HG03457 (cell line): ENCODE results near the gene ACE.

ENCODE experiments used
- ATAC-seq: cut with Tn5 transposase; IDR thresholded peaks from one replicate; pipeline ENCODE4 v1.9.1; 2021; ENCODE audit warnings: moderate number of reproducible peaks; ENCODE audit not compliant: unreplicated experiment

The ACE gene

DNA sequence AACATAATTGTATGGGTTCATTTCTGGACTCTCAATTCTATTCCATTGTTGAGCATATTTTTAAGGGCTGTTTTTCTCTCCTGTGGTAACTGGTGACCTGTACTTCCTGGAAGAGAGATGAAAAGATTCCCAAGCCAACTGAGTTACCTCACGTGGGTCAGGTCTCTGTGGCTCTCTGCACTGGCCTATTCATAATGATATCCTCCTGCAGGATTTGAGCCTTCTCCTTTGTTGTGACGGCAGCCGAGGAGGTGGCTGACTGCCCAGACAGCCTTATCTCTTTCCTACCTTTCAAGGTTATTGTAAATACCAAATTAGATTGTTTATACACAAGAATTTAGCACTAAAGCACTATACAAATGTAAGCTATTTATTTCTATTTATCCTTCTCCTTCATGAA is 2.7 kb upstream of the ACE start:
- ATAC-seq = no peak

DNA sequence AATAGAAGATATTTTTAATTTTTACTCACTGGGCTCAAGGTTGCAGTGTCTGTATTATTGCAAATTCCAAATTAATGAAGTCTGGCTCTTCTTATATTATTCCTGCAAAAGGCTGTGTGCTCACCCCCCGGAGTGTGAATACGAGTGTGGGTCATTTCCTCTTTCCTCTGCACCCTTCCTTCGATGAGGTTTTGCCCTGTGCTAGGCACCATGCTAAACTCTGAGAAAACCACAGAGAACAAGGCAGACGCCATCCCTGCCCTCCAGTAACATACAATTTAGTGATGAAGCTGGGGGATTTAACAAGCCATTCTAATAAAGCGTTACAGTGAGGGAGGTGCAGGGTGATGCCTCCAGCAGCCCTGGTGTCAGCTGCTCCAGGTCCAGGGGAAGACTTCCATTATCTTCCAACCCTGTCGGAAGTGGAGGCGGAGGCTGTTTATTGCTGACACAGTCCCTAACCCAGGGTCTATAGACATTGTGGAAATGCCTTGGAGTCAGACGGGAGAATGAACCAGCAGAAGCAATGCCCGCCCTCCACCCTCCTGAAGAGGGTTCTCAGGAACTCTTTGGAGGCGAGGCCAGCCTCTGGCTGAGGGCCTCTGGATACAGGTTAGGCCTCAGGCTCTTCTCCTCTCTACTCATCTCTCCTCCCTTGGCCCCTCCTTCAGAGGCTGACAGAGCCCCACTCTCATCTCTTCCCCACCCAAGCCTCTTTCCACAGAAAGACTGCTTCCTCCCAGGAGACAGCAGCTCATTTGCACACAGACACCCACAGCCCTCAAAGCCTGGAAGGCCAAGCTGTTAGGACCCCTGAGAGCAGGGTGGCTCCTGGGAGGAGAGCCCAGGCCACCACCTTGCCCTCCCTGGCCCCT is 2.0 kb upstream of the ACE start:
- ATAC-seq = no peak

DNA sequence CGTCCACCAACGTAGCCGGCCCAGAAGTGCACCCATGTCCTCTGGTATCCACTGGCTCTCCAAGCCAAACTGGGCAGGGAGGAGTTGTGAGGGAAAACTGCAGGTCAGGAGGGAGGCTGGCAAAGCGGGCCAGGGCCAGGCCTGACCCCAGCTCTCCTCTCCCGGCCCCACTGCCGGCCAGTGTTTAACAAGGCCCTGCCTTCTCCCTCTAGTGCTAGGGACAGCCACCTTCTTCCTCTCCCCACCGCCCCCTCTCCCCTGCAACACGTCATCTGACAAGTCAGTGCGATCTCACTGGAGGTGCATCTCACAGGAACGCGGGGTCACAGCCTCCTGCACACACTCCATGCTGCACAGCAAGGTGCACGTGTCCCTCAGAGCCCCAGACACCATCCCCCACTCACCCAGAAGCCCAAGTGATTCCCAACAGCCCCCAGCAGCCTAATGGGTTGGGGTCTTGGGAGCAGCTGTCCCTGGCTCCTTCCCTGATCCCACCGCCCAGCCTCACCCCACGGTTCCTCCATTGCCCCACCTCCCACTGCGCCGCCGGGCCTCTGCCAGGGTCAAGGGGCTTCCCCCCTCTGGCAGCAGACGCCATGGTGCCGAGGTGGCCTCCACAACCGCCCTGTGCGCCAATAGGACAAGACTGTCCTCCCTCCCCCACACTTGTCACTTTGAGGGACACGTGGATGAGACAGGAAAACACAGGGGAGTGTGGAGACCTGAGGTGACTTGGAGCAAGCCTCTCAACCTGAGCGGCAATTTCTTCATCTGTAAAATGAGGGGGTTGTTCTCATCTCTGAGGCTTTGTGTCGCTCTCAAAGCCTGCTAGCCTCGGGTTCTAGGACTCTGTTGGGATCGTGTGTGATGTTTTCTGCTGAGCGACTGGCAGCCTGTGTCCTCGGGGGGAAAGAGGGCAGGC is 1.1 kb upstream of the ACE start:
- ATAC-seq = no peak

DNA sequence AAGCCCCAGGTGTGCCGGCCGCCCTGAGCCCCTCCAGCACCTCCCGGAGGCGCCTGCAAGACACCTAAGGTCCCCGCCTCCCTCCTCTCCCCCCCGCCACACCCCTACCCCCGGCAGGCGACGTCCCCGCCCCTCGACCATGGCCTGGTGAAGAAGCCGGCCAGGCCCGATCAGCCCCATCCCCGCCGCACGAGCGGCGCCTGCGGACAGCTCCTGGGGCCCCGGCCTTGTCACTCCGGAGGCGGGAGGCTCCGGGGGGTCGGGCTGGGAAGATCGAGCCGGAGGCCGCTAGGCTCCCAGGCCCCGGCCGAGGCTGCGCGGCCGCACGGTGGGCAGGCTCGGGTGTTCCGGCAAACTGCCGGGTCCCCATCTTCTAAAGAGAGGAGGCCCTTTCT is 405 bp upstream of the ACE start:
- ATAC-seq = no peak

DNA sequence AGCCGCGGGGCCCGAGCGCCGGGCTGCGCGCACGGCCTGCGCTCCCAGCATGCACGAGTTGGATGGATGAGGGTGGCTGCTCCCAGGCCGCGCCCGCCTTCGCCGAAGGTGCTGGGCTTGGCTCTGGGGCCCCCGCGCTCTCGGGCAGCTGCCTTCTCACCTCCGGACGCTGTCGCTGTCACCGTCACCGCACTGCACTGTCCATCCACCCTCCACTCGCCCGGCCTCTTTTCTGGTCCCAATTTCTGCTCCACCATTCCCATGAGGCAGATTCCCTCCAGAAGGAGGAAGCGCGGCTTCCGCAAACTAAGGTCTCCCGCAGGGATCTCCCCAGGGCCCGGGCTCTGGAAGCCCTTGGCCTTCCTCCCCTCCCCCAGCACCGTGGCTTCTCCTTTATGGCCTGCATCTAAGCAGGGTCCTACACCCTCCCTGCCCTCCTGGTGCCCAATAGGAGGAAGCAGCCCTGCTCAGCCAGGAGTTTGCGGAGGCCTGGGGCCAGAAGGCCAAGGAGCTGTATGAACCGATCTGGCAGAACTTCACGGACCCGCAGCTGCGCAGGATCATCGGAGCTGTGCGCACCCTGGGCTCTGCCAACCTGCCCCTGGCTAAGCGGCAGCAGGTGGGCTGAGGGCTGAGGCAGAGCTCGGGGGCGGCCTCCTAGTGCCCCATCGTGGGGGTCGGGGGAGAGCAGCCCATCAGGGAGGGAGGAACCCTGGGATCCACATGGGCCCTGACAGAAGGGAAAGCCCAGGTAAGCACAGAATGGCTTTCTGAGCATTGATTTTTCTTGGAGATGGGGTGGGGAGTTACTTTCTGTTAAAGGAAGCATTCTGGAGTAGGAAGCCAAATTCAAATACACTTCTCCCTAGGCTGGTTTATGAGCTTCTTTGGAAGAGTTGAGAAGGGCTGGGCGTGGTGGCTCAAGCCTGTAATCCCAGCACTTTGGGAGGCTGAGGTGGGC is 899 bp downstream of the ACE start:
- ATAC-seq = no peak

DNA sequence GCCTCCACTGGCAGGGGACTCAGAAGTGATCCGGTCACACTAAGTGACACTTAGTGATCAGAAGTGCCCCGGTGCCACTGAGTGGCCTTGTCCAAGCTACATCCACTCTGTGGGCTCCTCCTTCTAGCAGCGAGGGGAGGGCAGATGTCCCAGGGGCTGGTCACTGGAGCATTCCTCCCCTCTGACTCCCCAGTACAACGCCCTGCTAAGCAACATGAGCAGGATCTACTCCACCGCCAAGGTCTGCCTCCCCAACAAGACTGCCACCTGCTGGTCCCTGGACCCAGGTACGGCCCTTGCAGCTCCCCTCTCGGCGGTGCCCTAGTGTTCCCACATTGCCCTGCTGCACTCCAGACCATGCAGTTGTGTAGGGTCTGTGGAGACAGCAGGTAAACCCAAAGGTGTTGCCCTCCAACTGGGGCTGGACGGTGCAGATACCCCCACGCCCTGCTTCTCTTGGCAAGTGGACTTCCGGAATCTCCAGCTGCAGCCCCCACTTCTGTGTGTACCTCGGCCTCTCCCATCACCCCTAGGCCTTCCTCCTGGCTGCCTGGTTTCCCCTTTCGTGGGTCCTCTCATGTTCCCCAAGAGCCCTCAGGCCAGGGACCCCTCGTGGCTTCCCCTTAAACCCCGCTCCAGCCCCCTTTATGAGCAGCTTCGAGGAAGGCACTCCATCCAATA is 2.1 kb downstream of the ACE start:
- no peak for ATAC-seq

DNA sequence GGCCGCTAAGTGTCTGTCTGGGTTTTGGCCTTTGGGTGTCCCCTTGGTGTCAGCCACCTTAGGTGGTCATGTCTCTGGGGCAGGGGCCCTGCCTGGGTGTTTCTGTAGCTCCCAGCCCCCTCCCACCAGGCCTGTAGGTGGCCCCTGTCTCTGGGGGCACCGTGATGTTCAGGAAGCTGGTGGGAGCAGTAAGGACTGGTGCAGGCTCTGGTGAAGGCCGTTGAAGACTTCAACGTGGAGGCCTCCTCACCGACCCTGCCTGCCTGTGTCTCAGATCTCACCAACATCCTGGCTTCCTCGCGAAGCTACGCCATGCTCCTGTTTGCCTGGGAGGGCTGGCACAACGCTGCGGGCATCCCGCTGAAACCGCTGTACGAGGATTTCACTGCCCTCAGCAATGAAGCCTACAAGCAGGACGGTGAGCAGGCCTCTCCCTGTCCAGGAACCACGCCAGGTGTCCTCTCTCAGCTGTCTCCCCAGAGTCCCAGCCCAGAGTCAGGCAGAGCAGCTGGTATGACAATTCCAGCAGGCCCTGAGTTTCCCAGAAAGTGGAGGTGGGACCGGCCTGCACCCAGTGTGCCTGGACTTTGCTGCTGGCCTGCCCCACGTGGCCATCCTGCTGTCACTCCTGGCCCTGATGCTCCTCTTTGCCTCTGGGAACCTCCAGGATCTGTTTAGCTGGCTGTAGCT is 2.8 kb downstream of the ACE start:
- no peak for ATAC-seq

DNA sequence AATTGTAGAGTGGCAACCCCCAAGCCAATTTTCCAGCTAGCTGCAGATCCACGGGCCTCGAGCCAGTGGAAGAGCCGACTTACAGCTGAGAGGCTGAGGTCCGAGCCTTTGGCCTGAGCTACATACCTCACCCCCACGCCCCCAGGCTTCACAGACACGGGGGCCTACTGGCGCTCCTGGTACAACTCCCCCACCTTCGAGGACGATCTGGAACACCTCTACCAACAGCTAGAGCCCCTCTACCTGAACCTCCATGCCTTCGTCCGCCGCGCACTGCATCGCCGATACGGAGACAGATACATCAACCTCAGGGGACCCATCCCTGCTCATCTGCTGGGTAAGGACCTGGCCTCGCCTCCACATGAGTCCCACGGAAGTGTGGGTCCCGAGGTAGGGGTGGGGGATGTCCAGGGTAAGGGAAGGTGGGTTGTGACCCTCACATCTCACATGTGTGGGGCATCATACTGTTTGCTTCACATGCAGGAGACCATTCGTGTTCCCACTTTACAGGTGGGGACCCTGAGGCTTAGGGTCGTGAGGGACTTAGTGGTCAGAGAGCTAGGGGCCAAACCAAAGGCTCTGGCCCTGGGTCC is 3.4 kb downstream of the ACE start:
- no peak for ATAC-seq

DNA sequence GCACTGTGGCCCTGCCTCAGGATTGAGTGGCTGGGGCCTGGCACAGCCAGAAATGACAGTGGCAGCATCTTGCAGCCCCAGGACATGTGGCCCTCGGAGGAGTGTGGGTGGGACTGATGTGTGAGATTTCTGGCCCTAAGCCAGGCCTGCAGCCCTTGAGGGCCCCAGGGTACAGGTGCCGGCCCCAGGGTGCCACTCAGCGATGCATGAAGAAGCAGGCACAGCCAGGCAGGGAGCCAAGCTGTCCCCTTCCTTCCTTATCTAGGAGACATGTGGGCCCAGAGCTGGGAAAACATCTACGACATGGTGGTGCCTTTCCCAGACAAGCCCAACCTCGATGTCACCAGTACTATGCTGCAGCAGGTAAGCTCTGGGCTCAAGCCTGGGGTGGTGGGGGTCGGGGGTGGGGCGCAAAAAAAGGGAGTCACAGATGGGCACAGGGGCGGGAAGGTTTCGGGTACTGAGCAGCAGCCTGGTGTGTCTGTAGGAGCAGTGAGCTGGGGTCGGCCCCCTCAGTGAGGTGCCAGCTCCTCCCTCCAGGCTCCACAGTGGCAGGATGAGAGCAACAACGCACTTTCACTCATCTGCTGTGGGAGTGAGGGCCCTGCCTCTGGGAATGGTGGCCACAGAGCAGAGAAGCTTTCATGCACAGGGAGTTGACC is 4.1 kb downstream of the ACE start:
- no peak for ATAC-seq

DNA sequence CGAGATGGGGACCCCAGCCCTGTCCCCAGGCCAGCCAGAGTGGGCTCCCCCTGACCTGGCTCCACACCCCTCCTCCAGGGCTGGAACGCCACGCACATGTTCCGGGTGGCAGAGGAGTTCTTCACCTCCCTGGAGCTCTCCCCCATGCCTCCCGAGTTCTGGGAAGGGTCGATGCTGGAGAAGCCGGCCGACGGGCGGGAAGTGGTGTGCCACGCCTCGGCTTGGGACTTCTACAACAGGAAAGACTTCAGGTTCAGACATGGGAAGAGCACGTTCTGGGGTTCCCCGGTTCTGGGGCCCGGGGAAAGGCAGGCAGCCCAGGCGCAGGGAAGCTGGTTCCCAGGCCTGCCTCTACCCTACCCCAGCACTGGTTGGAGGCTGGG is 4.6 kb downstream of the ACE start:
- ATAC-seq = no peak

DNA sequence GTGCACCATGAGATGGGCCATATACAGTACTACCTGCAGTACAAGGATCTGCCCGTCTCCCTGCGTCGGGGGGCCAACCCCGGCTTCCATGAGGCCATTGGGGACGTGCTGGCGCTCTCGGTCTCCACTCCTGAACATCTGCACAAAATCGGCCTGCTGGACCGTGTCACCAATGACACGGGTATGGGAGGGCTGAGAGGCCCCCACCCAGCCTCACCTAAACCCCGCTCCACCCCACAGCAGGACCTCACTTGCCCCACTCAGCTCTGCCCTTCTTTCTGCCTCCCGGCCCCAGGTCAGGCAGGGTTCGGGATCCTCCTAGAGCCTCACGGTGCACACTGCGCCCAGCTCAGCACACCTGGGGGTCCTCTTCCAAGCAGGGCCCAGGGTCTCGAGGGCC is 5.6 kb downstream of the ACE start:
- ATAC-seq = no peak

DNA sequence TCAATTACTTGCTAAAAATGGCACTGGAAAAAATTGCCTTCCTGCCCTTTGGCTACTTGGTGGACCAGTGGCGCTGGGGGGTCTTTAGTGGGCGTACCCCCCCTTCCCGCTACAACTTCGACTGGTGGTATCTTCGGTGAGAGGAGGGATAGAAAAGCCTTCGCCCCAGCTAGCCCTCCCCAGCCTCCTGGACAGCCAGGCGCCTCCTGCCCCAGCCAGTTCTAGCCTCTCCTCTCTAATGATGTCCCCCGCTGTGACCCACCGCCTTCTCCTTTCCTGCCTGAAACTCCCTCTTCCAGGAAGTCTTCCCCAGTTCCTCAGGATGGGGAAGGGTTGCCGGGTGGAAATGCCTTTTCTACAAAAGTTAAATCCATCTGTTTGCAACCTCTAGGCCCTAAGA is 6.2 kb downstream of the ACE start:
- ATAC-seq = no peak

DNA sequence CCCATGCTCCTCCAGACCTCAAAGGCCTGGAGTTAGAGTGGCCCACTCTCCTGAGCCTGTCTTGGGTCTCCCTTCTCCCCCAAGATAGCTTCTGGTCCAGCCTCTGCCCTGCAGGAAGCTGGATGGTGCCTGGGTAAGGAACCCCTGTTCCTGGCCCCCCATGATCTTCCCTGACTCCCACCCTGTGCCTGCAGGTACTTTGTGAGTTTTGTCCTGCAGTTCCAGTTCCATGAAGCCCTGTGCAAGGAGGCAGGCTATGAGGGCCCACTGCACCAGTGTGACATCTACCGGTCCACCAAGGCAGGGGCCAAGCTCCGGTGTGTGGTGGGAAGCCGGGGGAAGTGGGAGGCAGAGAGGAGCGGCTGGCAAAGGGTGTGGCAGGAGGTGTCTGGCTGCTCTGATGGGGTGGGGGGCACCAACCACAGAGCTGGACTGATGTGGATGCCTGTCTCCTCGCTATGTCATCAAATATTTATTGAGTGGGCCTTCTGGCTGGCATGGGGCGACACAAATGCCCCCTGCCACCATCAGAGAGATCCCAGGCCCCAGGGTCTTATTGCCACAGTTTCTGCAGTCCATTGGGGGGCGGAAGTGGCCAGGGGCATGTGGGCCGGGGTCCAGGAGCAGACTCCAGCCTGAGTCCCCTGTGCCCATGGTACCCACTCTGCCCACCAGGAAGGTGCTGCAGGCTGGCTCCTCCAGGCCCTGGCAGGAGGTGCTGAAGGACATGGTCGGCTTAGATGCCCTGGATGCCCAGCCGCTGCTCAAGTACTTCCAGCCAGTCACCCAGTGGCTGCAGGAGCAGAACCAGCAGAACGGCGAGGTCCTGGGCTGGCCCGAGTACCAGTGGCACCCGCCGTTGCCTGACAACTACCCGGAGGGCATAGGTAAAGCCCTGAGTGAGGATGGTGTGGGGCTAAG is 7.1 kb downstream of the ACE start:
- ATAC-seq = no peak

DNA sequence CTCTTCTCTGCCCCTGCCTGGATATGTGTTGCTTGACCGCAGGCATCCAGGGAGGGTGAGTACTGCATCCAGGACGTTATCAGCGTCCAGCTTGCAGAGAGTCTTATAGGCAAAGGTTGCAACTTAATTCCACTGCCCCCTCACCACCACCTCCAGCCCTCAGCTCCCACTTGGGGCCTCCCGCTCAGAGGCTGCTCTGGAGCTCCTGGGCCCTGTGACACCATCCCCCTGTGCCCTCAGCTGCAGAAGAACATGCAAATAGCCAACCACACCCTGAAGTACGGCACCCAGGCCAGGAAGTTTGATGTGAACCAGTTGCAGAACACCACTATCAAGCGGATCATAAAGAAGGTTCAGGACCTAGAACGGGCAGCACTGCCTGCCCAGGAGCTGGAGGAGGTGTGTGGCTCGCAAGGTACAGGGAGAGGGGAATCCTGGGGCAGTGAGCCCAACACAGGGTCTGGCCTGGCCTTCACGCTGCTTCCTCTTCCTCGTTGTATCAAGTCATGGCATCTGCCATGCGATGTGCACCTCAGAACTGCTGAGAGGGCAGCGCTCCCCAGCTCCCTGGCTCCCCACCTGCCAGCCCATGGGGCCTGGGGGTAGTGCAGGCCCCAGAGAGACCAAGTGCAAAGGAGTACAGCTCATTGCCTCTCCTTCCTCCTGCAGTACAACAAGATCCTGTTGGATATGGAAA is 9.6 kb downstream of the ACE start:
- no peak for ATAC-seq

DNA sequence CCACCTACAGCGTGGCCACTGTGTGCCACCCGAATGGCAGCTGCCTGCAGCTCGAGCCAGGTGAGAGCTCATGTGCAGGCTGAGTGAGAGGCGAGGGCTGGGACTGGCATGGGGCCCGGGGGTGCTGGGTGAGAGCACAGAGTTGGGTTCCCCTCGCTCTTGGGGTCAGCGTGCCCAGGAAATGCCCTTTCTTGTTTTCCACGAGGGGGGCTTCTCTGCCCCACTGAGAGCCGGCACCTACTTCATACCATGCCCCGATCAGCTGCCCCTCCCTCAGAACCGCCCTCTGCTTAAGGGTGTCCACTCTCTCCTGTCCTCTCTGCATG is 10.1 kb downstream of the ACE start:
- no peak for ATAC-seq

DNA sequence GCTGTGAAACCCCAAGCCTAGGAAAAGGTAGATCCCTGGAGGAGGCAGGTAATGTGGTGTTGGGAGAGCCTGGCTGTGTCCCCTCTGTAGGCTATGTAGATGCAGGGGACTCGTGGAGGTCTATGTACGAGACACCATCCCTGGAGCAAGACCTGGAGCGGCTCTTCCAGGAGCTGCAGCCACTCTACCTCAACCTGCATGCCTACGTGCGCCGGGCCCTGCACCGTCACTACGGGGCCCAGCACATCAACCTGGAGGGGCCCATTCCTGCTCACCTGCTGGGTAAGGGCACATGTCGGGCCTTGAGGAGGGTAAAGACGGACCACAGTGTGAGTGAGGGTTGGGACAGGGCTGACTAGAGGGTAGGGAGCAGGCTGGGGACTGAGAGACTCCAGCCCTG is 12.0 kb downstream of the ACE start:
- ATAC-seq = no peak

DNA sequence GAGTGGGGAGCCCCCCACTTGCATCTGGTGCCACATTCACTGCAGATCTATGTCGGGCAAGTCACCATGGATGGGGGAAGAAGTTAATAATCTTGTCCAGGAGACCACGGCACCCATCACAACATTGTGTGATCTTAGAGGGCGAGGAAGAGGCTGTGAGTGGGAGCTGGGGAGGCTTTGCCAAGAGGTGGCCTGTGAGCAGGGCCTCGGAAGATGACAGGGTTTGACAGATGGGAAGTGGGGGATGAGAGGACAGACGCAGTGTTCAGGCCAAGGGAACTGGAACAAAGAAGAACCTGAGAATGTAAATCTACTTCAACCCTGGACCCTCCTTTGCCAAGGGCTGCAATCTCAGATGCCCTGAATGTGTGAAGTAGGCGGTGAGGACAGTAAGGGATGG is 12.4 kb downstream of the ACE start:
- no peak for ATAC-seq
